Tibial artery (tissue), 4 donors: ENCODE results near the gene HSPA1B.
A peak's percentile ranks its signal among the peaks of the same experiment; 100 is the strongest.
"Not testable (repeated sequence)": the region's sequence is repeated elsewhere in the genome, so short reads cannot be mapped to it uniquely, and the experiment has no call there.

Experiments
- DNase-seq, 2 donors: peaks; one replicate each; pipeline ENCODE4 v3.0.0-alpha.2; 2019
- H3K27ac ChIP-seq, 2 donors: fragments of 200-600 bp; sonication (generic) in 1 of 2; 1 replicate in 1 of 2; 2 replicates in 1 of 2; pipeline ENCODE4 v1.5.1; 2018 to 2019; ENCODE audit warnings: mild to moderate bottlenecking in 1 of 2
- H3K27me3 ChIP-seq, 2 donors: fragments of 200-600 bp; sonication (generic) in 1 of 2; one replicate each; pipeline versions ENCODE4 v1.5.1 to v1.6.0; 2016 to 2019
- H3K36me3 ChIP-seq, 3 donors: fragments of 200-600 bp; sonication (generic) in 2 of 3; one replicate each; pipeline ENCODE4 v1.5.1; 2016 to 2019; ENCODE audit warnings: mild to moderate bottlenecking in 2 of 3
- H3K4me1 ChIP-seq, 4 donors: fragments of 200-600 bp; sonication (generic) in 2 of 4; 1 replicate in 3 of 4; 2 replicates in 1 of 4; pipeline ENCODE4 v1.5.1; 2016 to 2019
- H3K4me3 ChIP-seq, 2 donors: fragments of 200-600 bp; sonication (generic) in 1 of 2; 1 replicate in 1 of 2; 2 replicates in 1 of 2; pipeline ENCODE4 v1.5.1; 2018 to 2019; ENCODE audit warnings: mild to moderate bottlenecking in 2 of 2
- H3K9me3 ChIP-seq, 3 donors: fragments of 200-600 bp; sonication (generic) in 1 of 3; one replicate each; pipeline ENCODE4 v1.5.1; 2016 to 2019
- CTCF ChIP-seq, 2 experiments: fragments of 200-600 bp in 1 of 2; fragments of 450-650 bp in 1 of 2; IDR thresholded peaks; one replicate each; pipeline ENCODE4 v1.5.1; 2017 to 2019; ENCODE audit warnings: antibody characterized with exemption in 2 of 2, mild to moderate bottlenecking in 1 of 2, moderate library complexity in 1 of 2
- intact Hi-C: fragments of 100-400 bp; cut with DNase I; formaldehyde crosslinking; loops from one replicate; pipeline ENCODE4 v1.15.0; 2023; ENCODE audit warnings: low total_unique reads

The HSPA1B gene

GRCh38 chr6:31815025-31815838 lies 12.3 kb upstream of the HSPA1B start, which contains the start of the genes HSPA1A and HSPA1L:
TSS of gene HSPA1A (plus strand) at chr6:31815543. CDS start at chr6:31815757, 214 bp downstream.
TSS of gene HSPA1L (minus strand) at chr6:31815283. CDS start at chr6:31811972, 3,311 bp downstream.
- H3K27me3 ChIP-seq = no peaks in the 10 kb centered on the region
- H3K9me3 ChIP-seq = no peaks in the 10 kb centered on the region
- intact Hi-C loops = no loop called here
- H3K36me3 ChIP-seq = no peaks in the 10 kb centered on the region
- H3K4me1 ChIP-seq = peaks cover 0 to 37% (median 23%) of the 10 kb centered on the region in 4 donors
- TF ChIP-seq CTCF (IDR thresholded peaks at IDR 0.05) = peak in 1 of 2 experiments; percentile 23
- H3K4me3 ChIP-seq = peak within 1 kb of the TSS; percentile 56 to 57
- DNase-seq = peak; percentile 93 to 98
- H3K27ac ChIP-seq = peak within 1 kb of the TSS; percentile 89 to 97

GRCh38 chr6:31817133-31817928 lies 10.2 kb upstream of the HSPA1B start:
- peak overlapping the region; percentile 54 to 55 for H3K4me3 ChIP-seq
- H3K36me3 ChIP-seq, DNase-seq, intact Hi-C loops, H3K9me3 ChIP-seq, H3K27me3 ChIP-seq: not testable (repeated sequence)
- H3K27ac ChIP-seq = peak overlapping the region; percentile 91
- peaks cover 0 to 50% (median 30%) of the 10 kb centered on the region in 4 donors for H3K4me1 ChIP-seq
- TF ChIP-seq CTCF (IDR thresholded peaks at IDR 0.05) = peak in 1 of 2 experiments; percentile 10

GRCh38 chr6:31817929-31818511 lies 9.5 kb upstream of the HSPA1B start:
- H3K4me1 ChIP-seq = peaks cover 0 to 57% (median 34%) of the 10 kb centered on the region in 4 donors
- intact Hi-C loops, DNase-seq: not testable (repeated sequence)

GRCh38 chr6:31819871-31820299 lies 7.7 kb upstream of the HSPA1B start:
- no peak overlapping the region for H3K4me3 ChIP-seq
- H3K4me1 ChIP-seq = peaks cover 0 to 62% (median 39%) of the 10 kb centered on the region in 4 donors
- TF ChIP-seq CTCF (IDR thresholded peaks at IDR 0.05) = no peak
- peak overlapping the region; percentile 91 for H3K27ac ChIP-seq
- intact Hi-C loops = no loop called here
- DNase-seq = no peak
- no peaks in the 10 kb centered on the region for H3K9me3 ChIP-seq
- no peaks in the 10 kb centered on the region for H3K27me3 ChIP-seq
- no peaks in the 10 kb centered on the region for H3K36me3 ChIP-seq

More at GRCh38 chr6:31817929-31818511, 9.5 kb upstream of the HSPA1B start:
- H3K27me3 ChIP-seq, H3K36me3 ChIP-seq, H3K9me3 ChIP-seq: not testable (repeated sequence)
- Histone ChIP-seq H3K4me3 (peak overlapping the region; percentile 54 to 55), H3K27ac (peak overlapping the region; percentile 91)

- H3K27me3 ChIP-seq, intact Hi-C loops, H3K9me3 ChIP-seq, H3K4me3 ChIP-seq, DNase-seq, H3K36me3 ChIP-seq: not testable (repeated sequence)
- Histone ChIP-seq H3K27ac (peak overlapping the region; percentile 91), H3K4me1 (peaks cover 0 to 66% (median 40%) of the 10 kb centered on the region in 4 donors)
Measured at GRCh38 chr6:31820399-31820798, 7.1 kb upstream of the HSPA1B start.

GRCh38 chr6:31821301-31822035 lies 6.1 kb upstream of the HSPA1B start:
- no peaks in the 10 kb centered on the region for H3K27me3 ChIP-seq
- TF ChIP-seq CTCF (IDR thresholded peaks at IDR 0.05) = no peak
- DNase-seq = peak; percentile 68 to 84
- peak overlapping the region; percentile 50 to 69 for H3K4me3 ChIP-seq
- H3K36me3 ChIP-seq = no peaks in the 10 kb centered on the region
- intact Hi-C loops = no loop called here
- peaks cover 0 to 75% (median 47%) of the 10 kb centered on the region in 4 donors for H3K4me1 ChIP-seq
- peak overlapping the region; percentile 91 for H3K27ac ChIP-seq
- no peaks in the 10 kb centered on the region for H3K9me3 ChIP-seq
